K562 (cell line): Measurements from ENCODE around the gene POLR3GL. TPM values are rescaled to one million over a fixed set of nuclear protein-coding genes. Genes with fewer than 3 reads are reported as not detected.

ENCODE experiments used
- CHD4 ChIP-seq: fragments of 200-600 bp; sonication (generic); IDR thresholded peaks from 3 replicates; pipeline ENCODE4 v1.6.1; 2012; ENCODE audit warnings: low read depth, mild to moderate bottlenecking, mixed read lengths, low read length, inconsistent platforms; ENCODE audit not compliant: insufficient read depth, insufficient replicate concordance, poor library complexity, severe bottlenecking
- EP300 ChIP-seq: IDR thresholded peaks from 2 replicates; pipeline ENCODE4 v1.6.1; 2012; ENCODE audit warnings: low read length, improper control_type of control experiment
- EP400 ChIP-seq: fragments of 450-650 bp; IDR thresholded peaks from 2 replicates; pipeline ENCODE4 v1.6.1; 2017; ENCODE audit warnings: antibody characterized with exemption, mild to moderate bottlenecking, moderate library complexity
- FOS ChIP-seq: IDR thresholded peaks from 3 replicates; pipeline ENCODE4 v1.6.1; 2011; ENCODE audit not compliant: insufficient read length; ENCODE audit errors: extremely low read depth
- FOXP1 ChIP-seq: sonication (generic); formaldehyde crosslinking; IDR thresholded peaks from 2 replicates; pipeline ENCODE4 v1.8.0; 2022; ENCODE audit warnings: mild to moderate bottlenecking, missing genetic modification reagents
- HDAC3 ChIP-seq: fragments of 450-650 bp; IDR thresholded peaks from 2 replicates; pipeline ENCODE4 v1.6.1; 2018; ENCODE audit warnings: borderline replicate concordance, mild to moderate bottlenecking, moderate library complexity; ENCODE audit not compliant: partially characterized antibody
- HLTF ChIP-seq: fragments of 450-650 bp; IDR thresholded peaks from 2 replicates; pipeline ENCODE4 v1.6.1; 2016
- MYC ChIP-seq, 2 experiments: fragments of 250-450 bp in 1 of 2; sonication (Bioruptor Pico) in 1 of 2; IDR thresholded peaks; 2 replicates each; pipeline versions ENCODE4 v1.5.1 to v1.6.1; 2012 to 2021; ENCODE audit warnings: low read depth in 2 of 2, borderline replicate concordance in 1 of 2, improper control_type of control experiment in 1 of 2, low read length in 1 of 2, mild to moderate bottlenecking in 1 of 2, moderate library complexity in 1 of 2
- PCBP1 ChIP-seq: fragments of 200-400 bp; formaldehyde crosslinking; IDR thresholded peaks from 2 replicates; pipeline ENCODE4 v1.6.1; 2018; ENCODE audit warnings: mild to moderate bottlenecking, low read depth, low read length; ENCODE audit not compliant: poor library complexity, severe bottlenecking
- POLR3A ChIP-seq: IDR thresholded peaks from 2 replicates; pipeline ENCODE4 v1.6.1; 2011; ENCODE audit warnings: borderline replicate concordance, mild to moderate bottlenecking, moderate library complexity; ENCODE audit not compliant: insufficient read length, insufficient read depth; ENCODE audit errors: extremely low read depth
- POLR3G ChIP-seq: IDR thresholded peaks from 2 replicates; pipeline ENCODE4 v1.6.1; 2011; ENCODE audit not compliant: insufficient read length, insufficient replicate concordance; ENCODE audit errors: extremely low read depth
- RFX7 ChIP-seq: fragments of 250-450 bp; sonication (Bioruptor Pico); IDR thresholded peaks from 2 replicates; pipeline ENCODE4 v1.5.1; 2021; ENCODE audit warnings: mild to moderate bottlenecking
- SP2 ChIP-seq: IDR thresholded peaks from 2 replicates; pipeline ENCODE4 v1.6.1; 2011; ENCODE audit warnings: mild to moderate bottlenecking, low read depth, low read length, moderate library complexity; ENCODE audit not compliant: poor library complexity, severe bottlenecking; ENCODE audit errors: extremely low read depth
- SRSF3 ChIP-seq: fragments of 200-400 bp; formaldehyde crosslinking; IDR thresholded peaks from 2 replicates; pipeline ENCODE4 v1.6.1; 2016; ENCODE audit warnings: mild to moderate bottlenecking, low read length, moderate library complexity; ENCODE audit not compliant: insufficient read depth
- STAG1 ChIP-seq: sonication (generic); formaldehyde crosslinking; IDR thresholded peaks from 2 replicates; pipeline ENCODE4 v1.5.0; 2020; ENCODE audit warnings: missing genetic modification reagents, borderline replicate concordance
- TRIM28 ChIP-seq: fragments of 450-650 bp; IDR thresholded peaks from 2 replicates; pipeline ENCODE4 v1.6.1; 2017
- ZFPM2 ChIP-seq: fragments of 250-450 bp; sonication (Bioruptor Pico); IDR thresholded peaks from 2 replicates; pipeline ENCODE4 v1.5.1; 2022; ENCODE audit warnings: mild to moderate bottlenecking
- ZNF436 ChIP-seq: fragments of 250-450, 450-650 bp; sonication (Bioruptor Pico); formaldehyde crosslinking; IDR thresholded peaks from 2 replicates; pipeline ENCODE4 v1.7.0; 2020; ENCODE audit warnings: mild to moderate bottlenecking
- ZNF589 ChIP-seq: fragments of 200-800 bp; sonication (Bioruptor generic); IDR thresholded peaks from 2 replicates; pipeline ENCODE4 v1.6.1; 2016; ENCODE audit warnings: low read depth, missing genetic modification characterization, missing compliant biosample characterization
- polyA plus RNA-seq, 8 experiments: library from polyadenylated mRNA; depleted of rRNA in 4 of 8; stranded (reverse) in 5 of 8; unstranded in 3 of 8; fragments of >200 nt; fragmentation: Nextera tagmentation in 2 of 8; fragmentation: Illumina TruSeq in 1 of 8; extraction: Ambion mirVana in 2 of 8; extraction: Trizol in 1 of 8; gene quantifications; 2 replicates each; pipeline versions ENCODE4 v1.2.1 to v1.2.3, GENCODE V29; 2011 to 2014; ENCODE audit warnings: inconsistent platforms in 1 of 8, missing spikeins in 1 of 8
- total RNA-seq, 7 experiments: library from RNA; depleted of rRNA in 6 of 7; stranded (reverse); fragments of >200 nt in 6 of 7; fragmentation: Illumina TruSeq in 2 of 7; extraction: Trizol in 2 of 7; gene quantifications; 2 replicates each; pipeline versions ENCODE4 v1.2.1 to v1.2.3, GENCODE V29; 2011 to 2021; ENCODE audit warnings: low replicate concordance in 1 of 7
- TF ChIP-seq, protein P1 (sequence below): fragments of 450-650 bp; IDR thresholded peaks from 2 replicates; pipeline ENCODE4 v1.6.1; 2016; ENCODE audit warnings: missing biosample characterization, missing genetic modification characterization
- TF ChIP-seq, protein P2 (sequence below): sonication (generic); formaldehyde crosslinking; IDR thresholded peaks from 2 replicates; pipeline ENCODE4 v1.8.1; 2023; ENCODE audit warnings: mild to moderate bottlenecking, missing genetic modification reagents
- TF ChIP-seq, protein P3 (sequence below): fragments of 450-650 bp; IDR thresholded peaks from 2 replicates; pipeline ENCODE4 v1.6.1; 2016; ENCODE audit warnings: mild to moderate bottlenecking

Gene POLR3GL
- total and polyA plus RNA-seq, 9 of the 15 experiments (the other 6 are each of a cell fraction or from before 2014, with no cell fraction given) = 14.6 to 48.4 (median 38.2) TPM

DNA sequence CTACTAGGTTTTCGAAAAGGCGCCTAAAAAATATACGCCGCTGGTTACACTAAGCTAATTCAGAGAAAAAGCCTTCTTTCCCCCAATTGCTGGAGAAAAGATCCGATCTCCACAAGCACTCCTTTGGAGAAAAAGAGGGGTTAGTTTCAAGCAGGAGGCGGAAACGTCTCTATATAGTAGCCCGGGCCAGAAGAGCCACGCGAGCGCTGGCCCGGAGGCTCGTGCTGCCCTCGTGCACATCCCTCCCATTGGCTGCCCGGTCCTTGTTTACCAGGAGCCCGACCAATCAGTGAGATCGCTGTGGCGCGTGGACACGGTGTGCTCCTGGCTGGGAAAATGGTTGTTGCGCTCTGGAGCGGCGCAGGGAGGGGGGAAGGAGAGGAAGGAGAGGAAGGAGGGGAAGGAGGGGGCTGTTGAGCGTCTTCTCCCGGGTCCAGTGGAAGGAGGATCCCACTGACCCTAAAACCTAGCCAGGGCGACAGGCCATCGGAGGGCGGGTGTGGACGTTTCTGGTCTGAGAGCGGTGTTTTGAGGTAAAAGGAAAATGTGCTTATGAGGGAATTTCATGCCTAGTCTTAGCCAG is 32.0 kb downstream of the POLR3GL start, which contains the start of gene TXNIP (continued):
- TF ChIP-seq, protein P1, sequence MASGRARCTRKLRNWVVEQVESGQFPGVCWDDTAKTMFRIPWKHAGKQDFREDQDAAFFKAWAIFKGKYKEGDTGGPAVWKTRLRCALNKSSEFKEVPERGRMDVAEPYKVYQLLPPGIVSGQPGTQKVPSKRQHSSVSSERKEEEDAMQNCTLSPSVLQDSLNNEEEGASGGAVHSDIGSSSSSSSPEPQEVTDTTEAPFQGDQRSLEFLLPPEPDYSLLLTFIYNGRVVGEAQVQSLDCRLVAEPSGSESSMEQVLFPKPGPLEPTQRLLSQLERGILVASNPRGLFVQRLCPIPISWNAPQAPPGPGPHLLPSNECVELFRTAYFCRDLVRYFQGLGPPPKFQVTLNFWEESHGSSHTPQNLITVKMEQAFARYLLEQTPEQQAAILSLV (tag) = no peak
- TF ChIP-seq, protein P2, sequence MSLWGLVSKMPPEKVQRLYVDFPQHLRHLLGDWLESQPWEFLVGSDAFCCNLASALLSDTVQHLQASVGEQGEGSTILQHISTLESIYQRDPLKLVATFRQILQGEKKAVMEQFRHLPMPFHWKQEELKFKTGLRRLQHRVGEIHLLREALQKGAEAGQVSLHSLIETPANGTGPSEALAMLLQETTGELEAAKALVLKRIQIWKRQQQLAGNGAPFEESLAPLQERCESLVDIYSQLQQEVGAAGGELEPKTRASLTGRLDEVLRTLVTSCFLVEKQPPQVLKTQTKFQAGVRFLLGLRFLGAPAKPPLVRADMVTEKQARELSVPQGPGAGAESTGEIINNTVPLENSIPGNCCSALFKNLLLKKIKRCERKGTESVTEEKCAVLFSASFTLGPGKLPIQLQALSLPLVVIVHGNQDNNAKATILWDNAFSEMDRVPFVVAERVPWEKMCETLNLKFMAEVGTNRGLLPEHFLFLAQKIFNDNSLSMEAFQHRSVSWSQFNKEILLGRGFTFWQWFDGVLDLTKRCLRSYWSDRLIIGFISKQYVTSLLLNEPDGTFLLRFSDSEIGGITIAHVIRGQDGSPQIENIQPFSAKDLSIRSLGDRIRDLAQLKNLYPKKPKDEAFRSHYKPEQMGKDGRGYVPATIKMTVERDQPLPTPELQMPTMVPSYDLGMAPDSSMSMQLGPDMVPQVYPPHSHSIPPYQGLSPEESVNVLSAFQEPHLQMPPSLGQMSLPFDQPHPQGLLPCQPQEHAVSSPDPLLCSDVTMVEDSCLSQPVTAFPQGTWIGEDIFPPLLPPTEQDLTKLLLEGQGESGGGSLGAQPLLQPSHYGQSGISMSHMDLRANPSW = no peak
- TF ChIP-seq ZNF589 = peak; percentile 72; the same call in 1 of the 2 replicates
- peak; percentile 40; the same call in 1 of the 2 replicates for TF ChIP-seq HLTF
- no peak for TF ChIP-seq RFX7
- peak; percentile 98 for TF ChIP-seq PCBP1
- TF ChIP-seq STAG1 = no peak
- no peak for TF ChIP-seq POLR3A
- peak; percentile 97 for TF ChIP-seq FOS
- peak; percentile 93 for TF ChIP-seq HDAC3
- peak; percentile 97 for TF ChIP-seq EP400
- TF ChIP-seq SRSF3 = no peak
- no peak for TF ChIP-seq CHD4
- TF ChIP-seq ZNF436 (CRISPR knock-in tag) = no peak
- no peak for TF ChIP-seq POLR3G
- peak; percentile 96 for TF ChIP-seq FOXP1 (CRISPR knock-in tag)
- TF ChIP-seq, protein P3, sequence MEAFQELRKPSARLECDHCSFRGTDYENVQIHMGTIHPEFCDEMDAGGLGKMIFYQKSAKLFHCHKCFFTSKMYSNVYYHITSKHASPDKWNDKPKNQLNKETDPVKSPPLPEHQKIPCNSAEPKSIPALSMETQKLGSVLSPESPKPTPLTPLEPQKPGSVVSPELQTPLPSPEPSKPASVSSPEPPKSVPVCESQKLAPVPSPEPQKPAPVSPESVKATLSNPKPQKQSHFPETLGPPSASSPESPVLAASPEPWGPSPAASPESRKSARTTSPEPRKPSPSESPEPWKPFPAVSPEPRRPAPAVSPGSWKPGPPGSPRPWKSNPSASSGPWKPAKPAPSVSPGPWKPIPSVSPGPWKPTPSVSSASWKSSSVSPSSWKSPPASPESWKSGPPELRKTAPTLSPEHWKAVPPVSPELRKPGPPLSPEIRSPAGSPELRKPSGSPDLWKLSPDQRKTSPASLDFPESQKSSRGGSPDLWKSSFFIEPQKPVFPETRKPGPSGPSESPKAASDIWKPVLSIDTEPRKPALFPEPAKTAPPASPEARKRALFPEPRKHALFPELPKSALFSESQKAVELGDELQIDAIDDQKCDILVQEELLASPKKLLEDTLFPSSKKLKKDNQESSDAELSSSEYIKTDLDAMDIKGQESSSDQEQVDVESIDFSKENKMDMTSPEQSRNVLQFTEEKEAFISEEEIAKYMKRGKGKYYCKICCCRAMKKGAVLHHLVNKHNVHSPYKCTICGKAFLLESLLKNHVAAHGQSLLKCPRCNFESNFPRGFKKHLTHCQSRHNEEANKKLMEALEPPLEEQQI = no peak
- TF ChIP-seq SP2 = no peak
- TF ChIP-seq EP300 = peak; percentile 91
- TF ChIP-seq TRIM28 = no peak; the same call in 1 of the 2 replicates
- peak; percentile 62 for TF ChIP-seq MYC (IDR thresholded peaks at IDR 0.05; ENCODE audit: low read depth, low read length)
- TF ChIP-seq MYC (CRISPR knock-in tag; IDR thresholded peaks at IDR 0.05; ENCODE audit: borderline replicate concordance, low read depth) = no peak
- no peak for TF ChIP-seq ZFPM2 (CRISPR knock-in tag)
